A673 (cell line): ENCODE data around the gene EPB41L5. TPM values are rescaled to one million over a fixed set of nuclear protein-coding genes. Genes with fewer than 3 reads are reported as not detected.

Source experiments
- BruUV-seq: library from RNA; stranded (reverse); fragments of 400-500 nt; replicated peaks from 2 replicates; lab custom pipeline; 2021; lab: Mats Ljungman, UMichigan
- CTCF ChIA-PET: fragments of 300-600 bp; sonication (Branson Sonifier 250); formaldehyde crosslinking; loops from one replicate; lab custom pipeline; 2022; ENCODE audit warnings: antibody characterized with exemption; lab: Charles Lee
- POLR2A ChIA-PET: fragments of 300-600 bp; sonication (Branson Sonifier 250); formaldehyde crosslinking; loops from one replicate; lab custom pipeline; 2022; ENCODE audit warnings: antibody characterized with exemption; ENCODE audit not compliant: low non-redundant PET; lab: Charles Lee
- DNase-seq: peaks from one replicate; pipeline ENCODE4 v3.0.0-alpha.2; 2015; ENCODE audit warnings: low spot score
- H3K27ac ChIP-seq: fragments of 200-600 bp; sonication (generic); 2 replicates; pipeline ENCODE4 v1.5.1; 2016; ENCODE audit warnings: mixed run types, low read depth, mild to moderate bottlenecking, mixed read lengths, antibody characterized with exemption, low read length; ENCODE audit not compliant: poor library complexity, severe bottlenecking
- H3K27me3 ChIP-seq: fragments of 200-600 bp; sonication (generic); replicated peaks from 2 replicates; pipeline ENCODE4 v1.6.1; 2017; ENCODE audit warnings: mixed run types, low read depth, mild to moderate bottlenecking, mixed read lengths, antibody characterized with exemption, low read length; ENCODE audit not compliant: insufficient read depth, poor library complexity
- H3K36me3 ChIP-seq: fragments of 200-600 bp; sonication (generic); 2 replicates; pipeline ENCODE4 v1.6.1; 2016; ENCODE audit warnings: mixed run types, mild to moderate bottlenecking, mixed read lengths, antibody characterized with exemption, low read length; ENCODE audit not compliant: insufficient read depth, poor library complexity, severe bottlenecking
- H3K4me1 ChIP-seq: fragments of 200-600 bp; sonication (generic); 2 replicates; pipeline ENCODE4 v1.6.1; 2017; ENCODE audit warnings: mixed run types, mild to moderate bottlenecking, mixed read lengths, antibody characterized with exemption, low read length; ENCODE audit not compliant: insufficient read depth, poor library complexity, severe bottlenecking
- H3K4me3 ChIP-seq: fragments of 200-600 bp; sonication (generic); 2 replicates; pipeline ENCODE4 v1.5.1; 2016; ENCODE audit warnings: low read depth, mixed run types, mild to moderate bottlenecking, mixed read lengths, low read length; ENCODE audit not compliant: poor library complexity, severe bottlenecking
- H3K9me3 ChIP-seq: fragments of 200-600 bp; sonication (generic); 2 replicates; pipeline ENCODE4 v1.6.1; 2016; ENCODE audit warnings: mixed run types, low read depth, mild to moderate bottlenecking, mixed read lengths, antibody characterized with exemption, low read length; ENCODE audit not compliant: poor library complexity, severe bottlenecking
- EZH2 ChIP-seq: fragments of 200-600 bp; sonication (generic); IDR thresholded peaks from 2 replicates; pipeline ENCODE4 v1.6.1; 2017; ENCODE audit warnings: borderline replicate concordance, low read depth, mild to moderate bottlenecking, mixed read lengths, antibody characterized with exemption, low read length; ENCODE audit not compliant: poor library complexity, severe bottlenecking
- intact Hi-C: fragments of 100-400 bp; cut with micrococcal nuclease; formaldehyde crosslinking; loops from one replicate; pipeline ENCODE4 v1.10.0; 2022; ENCODE audit not compliant: unreplicated experiment
- total RNA-seq: library from RNA; stranded (reverse); gene quantifications from 2 replicates; pipeline ENCODE4 v1.2.3, GENCODE V29; 2021
- TF ChIP-seq, protein P1 (sequence below): fragments of 300-800, 200-600 bp; sonication (generic); conservative IDR thresholded peaks from 2 replicates; pipeline ENCODE4 v1.5.1; 2017; ENCODE audit warnings: low read depth, mild to moderate bottlenecking, antibody characterized with exemption, low read length, moderate library complexity, mixed read lengths

Gene EPB41L5
- total RNA-seq, 1 experiment from 2014 or later = 26.5 TPM

DNA sequence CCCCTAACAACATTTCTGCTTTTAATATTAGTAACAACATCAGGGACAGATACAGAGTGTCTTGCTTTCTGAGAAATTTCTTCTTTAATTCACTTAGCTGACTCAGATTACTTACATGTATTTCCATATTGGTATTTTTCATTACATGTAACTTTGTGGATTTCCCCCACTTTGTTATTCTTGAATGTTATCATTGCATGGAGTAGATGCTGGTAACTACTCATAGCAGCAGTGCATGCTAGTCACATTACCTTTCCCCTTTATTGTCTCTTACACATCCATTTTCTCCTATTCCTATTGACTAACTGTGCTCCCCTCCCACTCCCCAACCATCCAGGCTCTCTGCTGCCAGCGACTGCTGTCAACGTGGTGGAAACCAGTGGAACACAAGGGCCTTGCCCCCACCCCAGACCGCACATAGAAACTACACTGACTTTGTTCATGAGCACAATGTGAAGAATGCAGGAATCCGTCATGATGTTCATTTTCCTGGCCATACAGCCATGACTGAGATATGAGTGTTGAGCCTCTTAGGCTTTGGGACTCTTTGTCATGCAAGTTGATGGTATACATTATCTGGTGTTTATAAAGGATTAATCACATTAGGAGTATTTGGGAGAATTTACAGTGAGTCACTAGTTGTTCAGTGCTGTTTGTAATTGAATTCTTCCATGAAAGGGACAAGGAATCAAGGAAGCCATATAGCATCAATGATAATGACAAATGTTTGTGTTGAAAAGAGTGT is 91.0 kb downstream of the EPB41L5 start:
- Histone ChIP-seq H3K4me1 (peaks cover 15% of the 10 kb centered on the region), H3K9me3 (no peaks in the 10 kb centered on the region), H3K27me3 (no peaks in the 10 kb centered on the region), H3K4me3 (no peak overlapping the region), H3K27ac (no peak overlapping the region), H3K36me3 (peaks cover 3% of the 10 kb centered on the region)
- DNase-seq = no peak
- intact Hi-C loops = loop anchor here (10.0 kb wide), 1 partner anchor 349 kb away; the partner anchor contains the start of gene PTPN4
- no TSS peak for BruUV-seq
- CTCF ChIA-PET = no interaction called here
- TF ChIP-seq, protein P1, sequence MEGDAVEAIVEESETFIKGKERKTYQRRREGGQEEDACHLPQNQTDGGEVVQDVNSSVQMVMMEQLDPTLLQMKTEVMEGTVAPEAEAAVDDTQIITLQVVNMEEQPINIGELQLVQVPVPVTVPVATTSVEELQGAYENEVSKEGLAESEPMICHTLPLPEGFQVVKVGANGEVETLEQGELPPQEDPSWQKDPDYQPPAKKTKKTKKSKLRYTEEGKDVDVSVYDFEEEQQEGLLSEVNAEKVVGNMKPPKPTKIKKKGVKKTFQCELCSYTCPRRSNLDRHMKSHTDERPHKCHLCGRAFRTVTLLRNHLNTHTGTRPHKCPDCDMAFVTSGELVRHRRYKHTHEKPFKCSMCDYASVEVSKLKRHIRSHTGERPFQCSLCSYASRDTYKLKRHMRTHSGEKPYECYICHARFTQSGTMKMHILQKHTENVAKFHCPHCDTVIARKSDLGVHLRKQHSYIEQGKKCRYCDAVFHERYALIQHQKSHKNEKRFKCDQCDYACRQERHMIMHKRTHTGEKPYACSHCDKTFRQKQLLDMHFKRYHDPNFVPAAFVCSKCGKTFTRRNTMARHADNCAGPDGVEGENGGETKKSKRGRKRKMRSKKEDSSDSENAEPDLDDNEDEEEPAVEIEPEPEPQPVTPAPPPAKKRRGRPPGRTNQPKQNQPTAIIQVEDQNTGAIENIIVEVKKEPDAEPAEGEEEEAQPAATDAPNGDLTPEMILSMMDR = no peak
- no peak for TF ChIP-seq EZH2
- POLR2A ChIA-PET = no interaction called here

DNA sequence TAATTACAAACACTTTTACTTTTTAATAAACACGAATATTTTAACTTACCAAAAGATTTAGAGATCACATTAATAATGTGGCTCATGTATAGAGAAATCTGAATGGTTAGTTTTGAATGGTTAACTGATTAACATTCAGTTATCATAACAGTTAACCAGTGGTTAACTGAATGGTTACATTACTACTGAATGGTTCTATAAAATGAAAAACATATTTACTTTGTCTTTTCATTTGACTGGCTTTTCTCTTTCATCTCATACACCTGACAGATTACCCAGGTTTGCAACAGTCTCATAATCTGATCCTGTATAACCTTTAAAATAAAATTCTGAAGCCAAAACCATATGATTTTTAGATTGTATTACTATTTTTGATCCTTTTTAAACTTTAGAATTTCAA is 91.9 kb downstream of the EPB41L5 start:
- Histone ChIP-seq H3K4me1 (peaks cover 15% of the 10 kb centered on the region), H3K9me3 (no peaks in the 10 kb centered on the region), H3K4me3 (no peak overlapping the region), H3K36me3 (peaks cover 3% of the 10 kb centered on the region), H3K27me3 (no peaks in the 10 kb centered on the region), H3K27ac (no peak overlapping the region)
- TF ChIP-seq, protein P1 = no peak
- TF ChIP-seq EZH2 = no peak
- CTCF ChIA-PET = no interaction called here
- no TSS peak for BruUV-seq
- intact Hi-C loops = loop anchor here (5.0 to 10.0 kb wide), 4 partner anchors 73 to 402 kb away; partner anchors contain the start of gene PTPN4
- POLR2A ChIA-PET = no interaction called here
- no peak for DNase-seq

DNA sequence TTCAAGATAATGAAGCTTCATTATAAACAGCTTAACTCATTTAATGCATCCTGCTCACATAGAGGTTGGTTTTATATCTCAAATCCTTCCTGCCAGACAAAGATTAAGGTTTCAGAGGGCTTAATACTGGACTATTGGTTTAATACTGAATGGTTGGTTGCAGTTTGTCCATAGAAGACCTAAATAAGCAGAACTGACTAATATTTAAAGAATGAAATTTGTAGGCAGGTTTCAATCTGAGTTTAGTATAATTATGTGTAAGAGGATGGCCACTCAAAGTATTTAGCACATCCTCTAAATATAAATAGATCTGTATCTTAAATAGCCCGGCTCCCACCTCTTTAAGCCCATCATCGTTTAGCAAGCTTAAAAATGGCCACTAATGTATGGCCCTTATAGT is 92.5 kb downstream of the EPB41L5 start:
- POLR2A ChIA-PET = no interaction called here

More for the DNA sequence above, 92.5 kb downstream of the EPB41L5 start:
- peaks cover 3% of the 10 kb centered on the region for H3K36me3 ChIP-seq
- H3K4me3 ChIP-seq = no peak overlapping the region
- intact Hi-C loops = loop anchor here (5.0 to 10.0 kb wide), 4 partner anchors 72 to 403 kb away; partner anchors contain the start of gene PTPN4
- CTCF ChIA-PET = no interaction called here
- H3K4me1 ChIP-seq = peaks cover 14% of the 10 kb centered on the region
- no peaks in the 10 kb centered on the region for H3K27me3 ChIP-seq
- no TSS peak for BruUV-seq
- H3K27ac ChIP-seq = no peak overlapping the region
- no peaks in the 10 kb centered on the region for H3K9me3 ChIP-seq
- no peak for DNase-seq
- TF ChIP-seq, protein P1 = no peak
- no peak for TF ChIP-seq EZH2
